GM21529 (cell line): ENCODE measurements around the gene IKZF5.

Source experiments
- ATAC-seq: cut with Tn5 transposase; IDR thresholded peaks from one replicate; pipeline ENCODE4 v1.9.1; 2021; ENCODE audit not compliant: unreplicated experiment

Gene IKZF5

GRCh38 chr10:122983898-122984297, 24.7 kb downstream of the IKZF5 start:
- ATAC-seq: no peak

- ATAC-seq: no peak
Measured at GRCh38 chr10:122981066-122981464, 27.5 kb downstream of the IKZF5 start.

GRCh38 chr10:122980209-122981065, 28.2 kb downstream of the IKZF5 start, which contains the start of gene PSTK:
TSS of gene PSTK (plus strand) at chr10:122980401. CDS start at chr10:122980480, 79 bp downstream.
- ATAC-seq: peak; percentile 97

- ATAC-seq: no peak
Measured at GRCh38 chr10:122974543-122975064, 34.0 kb downstream of the IKZF5 start.

GRCh38 chr10:122974023-122974422, 34.6 kb downstream of the IKZF5 start:
- ATAC-seq: no peak

- no peak for ATAC-seq
Measured at GRCh38 chr10:122968698-122969097, 39.9 kb downstream of the IKZF5 start.

GRCh38 chr10:122966879-122967278, 41.7 kb downstream of the IKZF5 start:
- no peak for ATAC-seq

GRCh38 chr10:122962405-122962804, 46.2 kb downstream of the IKZF5 start:
- no peak for ATAC-seq

- ATAC-seq: no peak
Measured at GRCh38 chr10:122957474-122957873, 51.1 kb downstream of the IKZF5 start.

- no peak for ATAC-seq
Measured at GRCh38 chr10:122955892-122956291, 52.7 kb downstream of the IKZF5 start.

GRCh38 chr10:122954731-122955050, 53.9 kb downstream of the IKZF5 start:
- no peak for ATAC-seq

GRCh38 chr10:122953902-122954730, 54.5 kb downstream of the IKZF5 start, which contains the start of gene C10orf88:
TSS of gene C10orf88 (minus strand) at chr10:122954227. CDS start at chr10:122954178, 49 bp downstream.
- peak; percentile 98 for ATAC-seq

- ATAC-seq: no peak
Measured at GRCh38 chr10:122949296-122949695, 59.3 kb downstream of the IKZF5 start.
